NCI-H748 (cell line): ENCODE data around the gene DCTD.
"Not testable (repeated sequence)": the region's sequence is repeated elsewhere in the genome, so short reads cannot be mapped to it uniquely, and the experiment has no call there.

Experiments
- DNase-seq: peaks from one replicate; lab custom pipeline; 2025; ENCODE audit not compliant: unreplicated experiment; lab: John Stamatoyannopoulos, UW

Gene DCTD

DNA sequence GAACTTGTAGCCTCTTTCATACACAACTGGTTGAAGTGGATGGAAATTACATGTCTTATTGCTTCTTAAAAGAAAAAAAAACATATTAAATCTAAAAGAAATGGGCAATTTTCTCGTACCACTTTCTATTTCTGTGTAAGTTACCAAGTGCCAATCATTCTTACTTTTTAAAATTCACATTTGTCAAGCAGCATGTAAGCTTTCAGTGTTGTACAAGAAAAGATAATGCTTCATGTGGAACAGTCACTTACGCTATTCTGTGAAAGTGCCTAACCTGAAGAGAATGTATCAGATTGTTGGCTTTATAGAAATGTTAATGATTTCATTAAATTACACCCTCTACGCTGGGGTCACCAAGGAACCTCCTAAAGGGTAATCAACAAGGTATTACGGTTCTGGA is 4.4 kb upstream of the DCTD start:
- no peak for DNase-seq

DNA sequence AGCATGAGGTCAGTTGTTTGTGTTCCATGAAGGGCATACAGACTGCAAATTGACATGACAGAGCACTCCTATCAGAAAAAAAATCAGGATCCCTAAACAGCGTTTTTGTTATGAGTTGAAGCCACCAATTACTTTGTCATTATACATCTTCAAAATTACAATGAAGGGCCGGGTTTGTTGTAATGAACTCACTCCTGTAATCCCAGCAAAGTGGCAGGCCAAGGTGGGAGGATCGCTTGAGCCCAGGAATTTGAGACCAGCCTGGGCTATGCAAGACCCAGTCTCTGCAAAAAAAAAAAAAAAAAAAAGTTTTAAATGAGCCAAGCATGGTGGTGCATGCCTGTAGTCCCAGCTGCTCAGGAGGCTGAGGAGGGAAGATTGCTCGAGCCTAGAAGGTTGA is 3.5 kb upstream of the DCTD start:
- DNase-seq = no peak

DNA sequence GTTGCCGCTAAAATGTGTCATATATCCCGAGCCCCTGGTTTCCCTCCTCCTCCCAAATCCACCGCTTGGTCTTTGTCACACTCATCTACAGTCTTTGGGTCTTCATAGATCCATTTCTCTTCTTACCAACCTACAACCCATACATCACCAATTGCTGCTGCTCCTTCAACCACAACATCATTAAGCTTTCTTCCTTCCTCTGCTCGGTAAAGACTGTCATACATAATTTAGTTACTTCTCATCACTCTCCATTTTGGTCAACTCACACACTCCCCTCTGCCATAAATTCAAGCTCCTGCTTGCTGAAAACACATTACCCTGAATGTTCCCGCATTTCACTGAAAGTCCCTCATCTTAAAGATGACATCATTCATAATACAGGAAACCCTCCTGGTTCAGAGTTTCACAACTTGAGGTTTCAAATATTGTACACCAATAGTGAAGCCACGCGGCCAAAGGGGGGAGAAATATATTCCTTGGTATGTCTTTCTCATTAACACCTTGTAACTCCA is 1.7 kb upstream of the DCTD start:
- no peak for DNase-seq

DNA sequence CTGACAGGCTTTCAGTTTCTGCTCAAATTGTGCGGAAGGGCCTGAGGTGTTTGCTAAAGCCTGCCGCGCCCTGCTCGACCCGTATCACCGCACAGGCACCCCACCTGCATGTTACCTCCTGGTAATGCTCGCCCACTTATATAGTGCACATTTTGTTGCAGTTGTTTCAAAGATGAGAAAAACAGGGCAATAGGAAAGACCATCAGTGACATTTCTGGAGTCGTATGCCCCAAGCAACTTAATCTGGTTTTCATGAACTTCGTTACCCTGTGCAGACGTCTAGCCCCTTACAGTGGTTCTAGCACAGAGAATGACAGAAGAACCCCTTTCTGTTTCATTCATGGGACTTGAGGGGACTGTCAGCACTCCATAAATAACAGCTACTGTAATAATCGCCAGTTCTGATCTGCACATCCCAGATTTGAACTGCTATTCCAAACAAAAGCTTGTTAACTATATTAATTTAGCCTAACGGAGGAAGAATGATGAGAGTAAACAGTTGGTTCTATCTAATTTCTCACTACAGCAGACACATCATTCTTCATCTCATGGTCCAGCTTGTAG is 940 bp upstream of the DCTD start:
- no peak for DNase-seq

DNA sequence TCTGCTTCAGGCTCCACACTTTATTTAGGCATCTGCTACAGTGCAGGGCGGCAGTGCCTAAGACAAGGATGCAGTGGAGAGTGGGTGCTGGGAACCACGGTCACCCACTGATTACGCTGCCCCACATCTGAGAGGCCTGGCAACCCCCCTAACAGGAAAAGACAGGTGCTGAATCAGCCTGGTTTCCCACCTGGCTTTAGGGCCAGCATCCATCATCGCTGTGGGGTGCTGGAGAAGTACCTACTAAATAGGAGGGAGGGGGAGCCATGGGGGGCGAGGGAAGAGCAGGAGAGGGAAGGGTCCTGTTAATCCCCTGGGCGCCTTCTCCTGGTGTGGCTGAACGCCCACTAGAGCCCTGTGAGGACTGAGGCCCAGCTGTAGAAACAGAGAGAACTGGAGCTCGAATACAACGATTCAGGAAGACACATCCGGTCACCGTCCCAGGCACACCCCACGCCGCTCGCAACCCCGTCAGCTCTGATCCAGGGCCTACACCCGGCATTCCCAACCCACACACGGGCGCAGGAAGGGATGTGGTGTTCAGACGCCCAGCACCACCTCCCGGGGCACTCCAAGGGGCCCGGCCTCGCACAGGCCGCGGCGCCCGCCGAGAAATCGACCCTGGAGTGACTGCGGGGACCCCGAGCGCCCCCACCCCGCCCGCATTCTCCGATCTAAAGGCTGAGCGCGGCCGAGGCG is 554 bp downstream of the DCTD start:
- peak; percentile 63 for DNase-seq

DNA sequence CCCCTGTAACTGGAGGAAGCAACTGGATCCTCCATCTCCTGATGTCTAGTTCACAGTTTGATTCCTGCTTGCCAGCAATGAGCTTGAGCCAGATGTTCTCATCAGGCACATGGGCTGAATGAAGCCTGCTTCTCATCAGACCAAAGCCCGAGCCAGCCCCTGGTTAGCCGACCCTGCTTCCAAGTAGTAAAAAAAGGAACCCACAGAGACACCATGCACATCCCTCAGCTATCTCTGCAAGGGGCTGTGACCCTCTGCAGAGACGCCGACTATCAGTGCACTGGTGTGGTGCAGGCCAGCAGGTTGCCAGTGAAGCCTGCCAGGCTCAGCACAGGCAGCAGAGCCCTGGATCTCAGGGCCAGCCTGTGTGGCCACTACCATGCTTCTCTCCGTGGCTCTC is 2.8 kb downstream of the DCTD start:
- no peak for DNase-seq

DNA sequence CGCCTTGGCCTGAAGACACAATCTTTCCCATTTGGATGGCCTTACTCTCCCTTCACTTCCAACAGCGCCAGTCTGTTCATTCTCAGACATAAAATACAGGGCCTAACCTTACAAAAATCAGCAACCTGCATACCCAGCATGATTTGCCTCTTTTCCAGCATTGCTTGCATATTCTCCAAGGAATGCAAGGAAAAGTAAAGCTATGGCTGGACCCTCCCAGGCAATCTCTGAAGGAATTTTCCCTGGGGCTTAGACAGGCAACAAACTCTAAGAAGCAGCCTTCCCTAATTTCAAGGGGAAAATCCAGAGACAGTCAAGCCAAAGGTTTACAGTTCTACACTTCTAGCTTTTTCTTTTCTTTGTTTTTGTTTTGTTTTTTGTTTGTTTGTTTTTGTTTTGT is 3.6 kb downstream of the DCTD start:
- DNase-seq = no peak

DNA sequence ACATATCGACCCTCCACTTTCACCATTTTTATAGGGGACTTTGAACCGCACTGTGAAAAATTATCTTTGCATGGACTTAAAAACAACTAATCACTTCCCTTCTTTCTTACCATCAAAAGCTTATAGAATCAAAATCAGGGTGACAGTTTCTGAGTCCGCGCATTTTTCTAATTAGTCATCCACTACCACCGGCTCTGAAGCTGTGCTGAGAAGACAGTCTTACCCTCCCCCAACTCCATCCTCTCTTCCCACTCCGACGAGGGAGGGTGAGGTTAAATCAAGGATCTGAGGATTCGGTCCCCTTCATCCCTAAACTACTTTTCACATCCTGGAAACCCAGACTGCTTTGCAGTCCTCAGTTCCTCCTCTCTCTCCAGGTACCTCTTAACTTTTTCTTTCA is 4.2 kb downstream of the DCTD start:
- no peak for DNase-seq

DNA sequence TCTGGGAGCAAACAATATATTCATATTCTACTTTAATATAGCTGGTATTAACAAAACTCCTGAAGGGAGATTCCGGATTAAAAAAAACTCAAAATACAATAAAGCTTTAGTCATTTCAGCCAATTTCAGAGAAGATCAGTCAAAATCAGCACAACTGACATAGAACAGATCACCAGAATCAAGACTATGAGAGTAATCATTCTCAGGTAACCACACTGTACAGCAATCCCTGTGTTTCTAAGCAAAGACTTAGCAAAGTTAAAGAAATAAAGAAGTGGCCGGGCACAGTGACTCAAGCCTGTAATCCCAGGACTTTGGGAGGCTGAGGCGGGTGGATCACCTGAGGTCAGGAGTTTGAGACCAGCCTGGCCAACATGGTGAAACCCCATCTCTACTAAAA is 9.1 kb downstream of the DCTD start:
- no peak for DNase-seq

DNA sequence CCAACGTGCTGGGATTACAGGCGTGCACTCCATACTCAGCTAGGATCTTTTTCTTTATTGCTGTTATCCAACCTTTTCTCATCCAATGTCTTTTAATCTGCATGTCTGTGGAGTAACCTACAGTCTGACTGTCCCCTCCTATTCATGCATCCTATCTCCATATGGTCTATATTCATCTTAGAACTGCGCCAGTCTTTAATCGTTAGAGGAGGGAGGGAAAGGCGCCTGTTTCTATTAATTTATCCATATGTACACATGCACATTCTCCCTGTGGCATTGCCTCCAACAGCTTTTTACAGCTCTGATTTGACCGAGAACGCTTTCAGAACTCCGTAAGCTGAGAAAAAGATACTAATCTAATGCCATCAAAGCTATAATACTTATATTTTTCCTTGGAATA is 9.8 kb downstream of the DCTD start:
- DNase-seq = no peak

DNA sequence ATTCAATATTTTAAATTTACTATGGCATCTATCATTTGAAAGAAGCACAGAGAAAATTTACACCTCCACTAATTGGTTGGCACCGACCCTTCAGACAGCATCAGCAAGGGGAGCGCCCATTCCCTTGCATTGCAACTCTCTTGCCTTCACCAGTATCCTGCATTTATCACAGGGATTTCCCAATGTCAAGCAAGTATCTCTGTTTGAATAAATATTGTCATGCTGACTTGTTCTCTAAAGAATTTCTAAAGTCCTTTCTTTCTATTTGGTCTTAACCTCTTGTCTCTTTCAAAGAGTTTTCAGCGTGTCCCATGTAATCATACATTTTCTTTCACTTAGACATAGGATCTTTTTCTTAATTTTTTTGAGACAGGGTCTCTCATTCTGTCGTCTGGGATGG is 10.4 kb downstream of the DCTD start:
- DNase-seq = no peak

DNA sequence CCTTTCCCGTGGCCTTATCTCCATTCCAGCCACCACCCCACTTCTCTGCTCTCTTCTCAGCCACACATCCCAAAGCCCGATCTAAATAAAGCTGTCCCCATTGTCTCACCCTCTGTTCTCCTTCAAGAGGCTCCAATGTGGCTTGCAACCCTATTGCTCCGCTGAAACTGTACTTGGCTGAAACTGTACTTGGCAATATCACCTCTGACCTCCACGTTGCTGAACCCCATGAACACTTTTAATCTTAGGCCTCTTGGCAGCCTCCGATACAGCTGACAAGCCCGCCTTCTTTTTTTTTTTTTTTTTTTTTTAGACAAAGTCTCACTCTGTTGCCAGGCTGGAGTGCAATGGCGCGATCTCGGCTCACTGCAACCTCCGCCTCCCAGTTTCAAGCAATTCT is 12.1 kb downstream of the DCTD start:
- DNase-seq = no peak

DNA sequence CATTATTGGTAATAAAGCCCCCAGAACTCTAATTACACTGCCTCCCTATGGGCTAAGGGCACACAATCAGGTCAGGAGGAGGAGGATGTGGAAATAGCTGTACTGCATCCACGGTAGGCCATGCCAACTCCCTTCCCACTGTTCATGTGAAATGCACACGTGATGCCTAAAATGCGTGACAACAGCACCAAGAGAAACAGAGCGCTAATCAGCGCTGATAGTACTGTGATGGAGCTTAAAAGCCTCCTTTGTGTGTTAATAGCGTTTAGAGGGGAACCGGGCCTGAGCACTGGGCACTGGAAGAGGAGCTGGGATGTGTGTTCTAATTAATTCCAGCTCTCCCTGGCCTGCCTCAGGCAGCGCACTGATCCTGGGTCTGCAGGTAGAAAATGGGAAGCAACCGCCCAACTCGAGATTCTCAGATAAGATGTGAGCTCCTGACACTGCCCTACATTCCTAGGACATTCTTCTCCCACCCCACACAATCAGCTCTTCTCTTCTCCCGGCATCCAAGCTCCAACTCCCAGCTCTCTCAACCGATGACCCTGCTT is 12.9 kb downstream of the DCTD start:
- no peak for DNase-seq

DNA sequence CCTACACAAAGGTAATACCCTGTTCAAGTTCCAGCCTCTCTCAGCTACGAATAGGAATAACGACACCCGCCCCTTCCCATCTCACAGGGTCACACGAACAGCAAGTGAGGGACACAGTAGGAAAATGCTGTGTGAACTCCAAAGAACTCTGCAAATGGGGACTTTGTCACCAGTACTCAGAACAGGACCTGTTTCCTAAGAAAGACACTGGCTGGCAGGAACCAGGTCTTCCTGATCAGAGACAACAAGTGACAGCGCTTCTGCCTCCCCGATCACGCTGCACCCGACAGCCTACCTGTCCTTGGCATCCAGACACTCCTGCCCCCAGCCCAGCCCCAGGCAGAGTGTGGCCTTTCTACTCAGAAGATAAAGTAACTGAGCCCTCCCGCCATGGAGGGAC is 14.2 kb downstream of the DCTD start:
- no peak for DNase-seq

DNA sequence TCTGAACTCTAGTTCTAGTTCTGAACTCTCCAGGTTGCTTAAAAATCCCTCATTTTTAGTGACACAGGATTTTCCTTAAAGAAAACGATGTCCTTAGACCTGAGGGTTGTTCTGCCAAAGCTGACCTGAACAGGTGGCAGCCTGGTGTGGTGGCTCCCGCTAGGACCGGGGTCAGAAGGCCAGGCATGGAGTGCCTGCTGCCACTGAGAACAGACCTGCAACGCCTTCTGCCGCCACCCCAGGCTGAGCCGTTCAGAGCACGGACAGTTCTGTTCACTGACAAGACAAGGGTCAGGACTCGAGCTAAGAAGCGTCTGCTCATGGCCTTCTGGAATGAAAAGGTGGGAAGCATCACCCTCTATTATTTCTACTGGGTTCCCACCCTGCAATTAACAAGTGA is 15.8 kb downstream of the DCTD start:
- DNase-seq = no peak

DNA sequence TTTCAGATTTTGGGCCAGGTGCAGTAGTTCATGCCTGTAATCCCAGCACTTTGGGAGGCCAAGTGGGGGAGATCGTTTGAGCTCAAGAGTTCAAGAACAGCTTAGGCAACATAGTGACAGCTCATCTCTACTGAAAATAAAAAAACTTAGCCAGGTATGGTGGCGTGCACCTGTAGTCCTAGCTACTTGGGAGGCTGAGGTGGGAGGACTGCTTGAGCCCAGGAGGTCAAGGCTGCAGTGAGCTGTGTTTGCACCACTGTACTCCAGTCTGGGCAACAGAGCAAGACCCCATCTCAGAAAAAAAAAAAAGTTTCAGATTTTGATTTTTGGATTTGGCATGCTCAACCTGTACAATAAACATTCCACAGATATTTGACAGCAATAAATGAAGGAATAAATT is 17.2 kb downstream of the DCTD start:
- not testable (repeated sequence) for DNase-seq

DNA sequence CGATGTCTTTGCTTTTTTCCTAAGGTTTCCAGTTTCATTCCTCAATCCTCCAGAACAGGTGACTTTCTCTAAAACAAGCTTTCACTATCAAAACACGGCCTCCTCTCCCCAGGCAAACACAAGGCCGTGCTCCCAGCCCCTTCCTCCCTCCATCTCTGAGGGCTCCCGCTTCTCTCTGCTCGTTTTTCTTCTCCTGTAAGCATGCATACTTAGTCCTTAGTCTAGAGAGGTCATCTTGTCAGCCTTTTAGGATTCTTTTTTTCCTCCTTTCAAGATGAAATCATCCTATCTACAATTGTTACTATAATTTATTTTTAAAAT is 18.7 kb downstream of the DCTD start:
- DNase-seq = no peak

DNA sequence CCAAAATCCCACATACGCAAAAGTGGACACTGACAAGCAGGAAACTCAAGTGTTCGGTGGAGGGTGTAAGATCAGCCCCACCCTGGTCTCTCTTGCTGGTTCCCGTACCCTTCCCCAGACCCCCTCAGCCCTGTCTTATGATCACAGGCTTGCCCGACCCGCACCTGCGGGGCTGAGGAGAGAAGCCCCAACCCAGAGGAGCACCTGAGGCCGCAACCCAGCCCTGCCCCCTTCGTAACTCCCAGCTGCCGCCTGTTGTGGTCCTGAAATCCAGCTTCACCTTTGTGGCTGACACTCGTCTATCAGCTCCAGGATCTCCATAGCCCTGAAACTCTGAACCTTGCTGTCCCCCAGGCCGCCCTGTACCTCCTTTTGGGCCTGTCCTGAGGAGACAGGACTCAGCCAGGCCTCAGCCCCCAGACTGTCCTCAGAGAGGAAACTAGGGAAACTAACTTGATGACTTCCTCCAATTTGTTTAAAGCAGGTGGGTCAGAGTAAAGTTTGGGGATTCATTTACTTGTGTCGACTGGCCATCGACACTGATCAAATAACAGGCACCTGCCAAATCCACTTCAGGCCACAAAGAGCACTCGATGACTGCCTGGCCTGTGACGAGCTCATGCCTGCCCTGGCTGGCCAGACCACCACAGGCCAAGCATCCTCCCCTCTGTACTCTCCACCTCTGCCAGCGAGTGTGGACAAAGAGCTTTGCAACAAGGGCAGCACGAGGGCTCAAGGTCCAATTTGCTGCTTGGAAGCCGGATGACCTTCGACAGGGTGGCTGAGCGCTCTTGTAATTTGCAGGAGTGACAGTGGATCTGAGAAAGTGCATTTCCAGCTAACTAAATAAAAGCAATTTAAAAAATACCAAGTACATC is 19.3 kb downstream of the DCTD start:
- peak; percentile 73 for DNase-seq

DNA sequence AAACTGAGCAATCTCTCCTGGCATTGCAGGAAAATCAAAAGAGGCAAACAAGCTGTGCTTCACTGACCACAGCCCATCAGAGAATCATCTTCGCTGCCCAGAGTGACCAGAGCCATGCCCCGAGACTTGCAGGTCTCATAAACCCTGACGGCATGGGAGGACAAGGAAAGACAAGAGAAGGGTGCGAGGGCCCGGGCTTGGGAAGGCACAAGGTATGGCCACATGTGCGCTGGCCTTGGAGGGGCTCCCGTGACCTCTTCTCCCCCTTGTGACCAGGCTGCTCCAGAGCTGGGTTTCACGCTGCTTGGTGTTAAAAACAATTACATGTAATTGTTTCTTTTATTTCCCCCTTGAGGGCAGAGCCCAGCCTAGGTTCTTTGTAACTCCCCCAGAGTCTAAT is 20.8 kb downstream of the DCTD start:
- peak; percentile 17 for DNase-seq

DNA sequence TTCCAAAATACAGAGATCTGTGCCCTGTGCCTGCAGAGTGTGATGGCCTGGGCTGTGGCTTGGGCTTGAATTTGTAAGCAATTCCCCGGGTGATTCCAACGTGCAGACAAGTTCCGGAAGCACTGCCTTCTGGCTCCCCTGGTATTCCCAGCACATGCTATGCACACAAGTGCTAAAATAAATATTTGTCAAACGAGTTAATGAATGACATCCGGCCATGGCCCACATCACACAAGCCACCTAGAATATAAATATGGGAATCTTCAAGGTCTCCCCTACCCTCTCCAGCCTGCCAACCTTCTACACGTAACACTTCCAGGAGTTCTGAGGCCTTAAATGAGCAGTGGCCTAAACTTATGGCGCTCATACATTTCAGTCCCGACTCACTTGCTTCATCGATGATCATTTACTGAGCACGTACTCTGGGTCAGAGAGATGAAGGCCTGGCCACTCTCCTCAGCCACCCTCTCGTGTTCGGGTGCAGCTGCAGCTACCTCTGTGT is 21.3 kb downstream of the DCTD start:
- peak; percentile 8 for DNase-seq

DNA sequence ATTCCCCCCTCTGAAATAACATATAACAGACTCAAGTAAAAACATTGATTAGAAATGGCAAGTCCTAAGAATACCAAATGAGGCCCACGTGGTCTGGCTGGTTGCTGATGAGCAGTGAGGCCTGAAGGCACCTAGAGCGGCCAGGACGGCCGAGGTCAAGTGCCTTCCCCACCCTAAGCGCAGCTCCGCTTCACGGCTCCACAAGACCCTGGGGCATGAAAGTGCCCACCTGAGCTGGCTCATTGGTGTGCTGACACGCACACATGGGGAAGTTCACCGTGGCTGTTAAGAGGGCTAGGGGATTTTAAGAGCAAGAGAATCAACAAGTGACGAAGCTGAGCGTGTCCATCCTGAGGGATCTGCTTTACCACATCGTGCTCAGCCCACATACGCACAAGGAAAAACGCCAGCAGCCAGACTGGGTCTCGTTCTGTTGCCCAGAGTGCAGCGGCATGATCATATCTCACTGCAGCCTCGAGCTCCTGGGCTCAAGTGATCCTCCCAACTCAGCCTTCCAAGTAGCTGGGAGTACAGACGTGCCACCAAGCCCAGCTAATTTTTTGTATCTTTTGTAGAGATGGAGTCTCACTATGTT is 22.4 kb downstream of the DCTD start:
- no peak for DNase-seq
